Measurements from ENCODE around the gene SCMH1.

The SCMH1 gene

DNA sequence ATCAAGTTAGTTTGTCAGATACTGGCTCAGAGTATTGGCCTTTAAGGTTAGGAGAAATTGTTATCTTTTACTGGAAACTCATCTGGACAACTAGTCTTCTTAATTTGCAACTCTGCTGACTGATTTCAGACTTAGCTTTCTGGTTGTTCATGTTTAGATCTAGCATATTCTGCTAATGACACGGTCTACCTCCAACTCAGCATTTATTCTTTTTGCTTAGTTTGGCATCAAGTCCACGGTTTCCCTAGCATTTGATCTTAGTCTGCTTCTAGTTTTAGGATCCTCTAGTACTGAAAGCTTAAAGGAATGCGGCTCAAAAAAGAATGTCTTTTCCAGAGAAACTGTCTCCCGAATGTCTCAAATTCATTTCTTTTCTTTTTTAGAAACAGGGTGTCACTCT lies 145.0 kb downstream of the SCMH1 start:
- H3K4me3 ChIP-seq (ENCODE audit: low read length), result no peak overlapping the region
- TF ChIP-seq ZNF274 (IDR thresholded peaks at IDR 0.05; ENCODE audit: low read depth, low read length), result no peak

DNA sequence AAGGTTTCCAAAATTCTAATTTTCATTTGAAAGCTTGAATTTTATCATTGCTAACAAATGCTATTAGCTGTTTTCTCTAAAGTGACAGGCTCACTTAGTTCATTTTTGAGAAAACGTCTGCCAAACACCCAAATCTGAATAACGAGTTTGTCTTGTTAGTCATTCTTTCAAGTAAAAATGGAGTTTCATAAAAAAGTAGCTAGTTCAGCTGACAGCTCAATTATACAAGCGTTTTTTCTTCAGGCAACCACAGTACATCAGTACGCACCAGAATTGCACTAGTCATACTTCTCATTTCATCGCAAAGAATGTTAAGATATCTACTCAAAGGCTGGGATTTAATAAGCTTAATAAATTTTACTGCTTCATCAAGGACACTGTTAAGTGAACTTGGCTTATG lies 148.3 kb downstream of the SCMH1 start:
- no peak for TF ChIP-seq ZNF274 (IDR thresholded peaks at IDR 0.05; ENCODE audit: low read depth, low read length)
- H3K4me3 ChIP-seq (ENCODE audit: low read length), result no peak overlapping the region

DNA sequence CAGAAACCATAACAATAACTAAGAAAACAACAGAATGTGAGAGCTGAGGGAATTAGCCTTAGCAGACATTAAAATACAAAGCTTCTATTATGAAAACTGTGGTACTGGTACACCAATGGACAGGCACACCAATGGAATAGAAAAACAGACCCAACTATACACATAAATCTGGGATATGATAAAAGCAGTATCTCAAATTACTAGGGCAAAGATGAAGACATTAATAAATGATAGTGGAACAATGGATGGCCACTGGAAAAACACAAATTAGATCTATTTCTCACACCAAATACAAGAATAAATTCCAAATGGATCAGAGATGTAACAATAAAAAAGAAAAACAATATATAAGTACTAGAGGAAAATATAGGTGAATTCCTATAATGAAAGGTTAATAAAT lies 155.2 kb downstream of the SCMH1 start:
- TF ChIP-seq ZNF274 (IDR thresholded peaks at IDR 0.05; ENCODE audit: low read depth, low read length), result no peak
- H3K4me3 ChIP-seq (ENCODE audit: low read length), result no peak overlapping the region

DNA sequence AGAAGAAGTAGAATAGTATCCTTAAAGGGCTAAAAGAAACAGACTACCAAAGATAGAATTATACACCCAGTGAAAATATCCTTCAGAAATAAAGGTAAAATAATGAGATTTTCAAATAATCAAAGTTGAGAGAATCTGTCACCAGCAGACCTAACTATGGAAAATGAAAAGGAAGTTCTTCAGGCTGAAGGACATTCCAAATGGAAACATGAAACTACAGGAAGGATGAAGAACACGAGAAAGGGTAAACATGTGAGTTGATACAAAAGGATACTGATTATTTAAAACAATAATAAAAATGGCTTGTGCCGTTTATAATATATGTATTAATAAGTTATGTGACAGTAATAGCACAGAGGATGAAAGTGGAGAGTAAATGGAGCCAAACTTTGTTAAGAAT lies 163.5 kb downstream of the SCMH1 start:
- no peak overlapping the region for H3K4me3 ChIP-seq (ENCODE audit: low read length)
- TF ChIP-seq ZNF274 (IDR thresholded peaks at IDR 0.05; ENCODE audit: low read depth, low read length), result no peak

DNA sequence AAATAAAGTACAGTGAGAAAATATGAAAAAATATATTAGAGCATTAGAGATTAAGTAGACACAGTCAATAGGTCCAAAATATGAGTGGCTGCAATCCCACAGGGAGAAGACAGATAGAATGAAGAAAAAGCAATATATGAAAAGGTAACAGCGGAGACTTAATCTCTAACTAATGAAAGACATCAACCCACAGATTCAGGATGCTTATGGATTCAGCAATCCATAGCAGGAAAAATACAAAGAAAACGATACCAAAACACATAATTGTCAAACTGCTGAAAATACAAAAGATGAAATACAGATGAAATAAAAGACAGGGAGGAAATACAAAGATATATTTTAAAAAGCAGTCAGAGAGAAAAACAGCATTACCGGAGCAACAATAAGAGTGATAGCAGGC lies 163.9 kb downstream of the SCMH1 start:
- TF ChIP-seq ZNF274 (IDR thresholded peaks at IDR 0.05; ENCODE audit: low read depth, low read length), result no peak
- H3K4me3 ChIP-seq (ENCODE audit: low read length), result no peak overlapping the region

DNA sequence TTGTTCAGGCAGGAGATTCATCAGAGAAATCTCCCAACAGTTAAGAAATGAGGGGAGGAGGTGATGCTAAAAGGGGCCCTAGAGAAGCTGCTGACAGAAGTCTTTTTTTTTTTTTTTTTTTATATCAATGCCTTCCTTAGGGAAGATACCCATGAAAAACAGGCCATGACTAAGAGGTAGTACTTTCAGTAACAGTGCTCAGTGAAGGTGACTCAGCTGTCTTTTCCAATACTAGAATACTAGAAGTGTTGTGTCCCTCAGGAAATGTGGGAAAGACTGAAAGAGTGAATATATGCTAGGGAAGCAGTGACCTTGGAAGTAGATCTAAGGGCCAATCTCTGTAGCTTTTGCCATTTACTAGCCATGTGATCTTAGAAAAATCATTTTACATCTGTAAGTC lies 168.1 kb downstream of the SCMH1 start:
- no peak for TF ChIP-seq ZNF274 (IDR thresholded peaks at IDR 0.05; ENCODE audit: low read depth, low read length)
- no peak overlapping the region for H3K4me3 ChIP-seq (ENCODE audit: low read length)

DNA sequence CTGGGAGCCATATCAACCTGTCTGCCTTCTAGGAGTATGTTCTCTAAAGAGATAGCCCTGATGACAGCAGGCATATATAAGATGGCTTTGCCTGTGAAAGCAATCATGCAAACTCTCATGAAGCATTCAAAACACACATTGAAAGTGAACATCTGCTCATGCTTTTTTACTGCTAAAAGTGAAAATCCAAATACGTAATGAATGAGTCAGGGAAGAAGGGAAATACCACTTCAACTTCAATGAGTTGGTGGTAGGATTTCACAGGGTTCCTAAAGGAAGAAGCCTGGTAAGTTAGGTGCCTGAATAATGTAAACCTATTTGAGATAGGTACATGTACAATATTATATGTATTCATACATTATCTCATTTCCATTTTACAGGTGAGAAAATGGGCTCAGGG lies 170.1 kb downstream of the SCMH1 start:
- no peak overlapping the region for H3K4me3 ChIP-seq (ENCODE audit: low read length)
- no peak for TF ChIP-seq ZNF274 (IDR thresholded peaks at IDR 0.05; ENCODE audit: low read depth, low read length)

DNA sequence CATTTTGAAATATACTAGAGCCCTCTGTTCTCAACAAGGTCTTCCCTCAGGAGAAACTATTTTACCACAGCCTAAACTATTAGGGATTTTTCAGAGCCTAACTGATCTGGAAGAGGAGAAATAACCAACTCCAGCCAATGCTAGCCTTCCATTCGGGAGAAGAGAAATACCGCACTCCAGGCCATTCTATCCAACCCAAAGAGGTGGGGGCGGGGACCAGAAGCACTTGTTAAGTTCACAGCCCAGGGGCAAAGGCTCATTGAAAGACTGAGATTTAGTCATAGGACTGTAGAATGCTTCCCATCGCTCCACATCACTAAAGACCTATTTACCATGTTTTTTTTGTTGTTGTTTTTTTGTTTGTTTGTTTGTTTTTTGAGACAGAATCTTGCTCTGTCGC lies 185.2 kb downstream of the SCMH1 start:
- no peak for TF ChIP-seq ZNF274 (IDR thresholded peaks at IDR 0.05; ENCODE audit: low read depth, low read length)

DNA sequence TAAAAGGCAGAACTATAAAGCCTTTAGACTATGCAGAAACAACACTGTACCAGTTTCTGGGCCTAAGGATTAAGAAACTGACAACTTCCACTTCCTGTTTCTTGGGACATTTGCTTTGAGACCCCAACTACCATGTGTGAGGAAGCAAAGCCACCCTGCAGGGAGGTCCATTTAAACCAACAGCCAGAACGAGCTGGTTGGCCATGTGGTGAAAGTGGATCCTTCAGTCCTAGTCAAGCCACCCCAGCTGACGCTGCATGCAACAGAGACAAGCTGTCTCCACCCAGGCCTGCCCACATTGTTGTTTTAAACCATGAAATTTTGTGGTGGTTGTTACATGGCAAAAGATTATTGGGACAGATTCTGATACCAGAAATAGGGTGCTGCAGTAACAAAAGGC lies 188.8 kb downstream of the SCMH1 start:
- no peak for TF ChIP-seq ZNF274 (IDR thresholded peaks at IDR 0.05; ENCODE audit: low read depth, low read length)
- no peak overlapping the region for H3K4me3 ChIP-seq (ENCODE audit: low read length)

More for the DNA sequence above, 185.2 kb downstream of the SCMH1 start:
- no peak overlapping the region for H3K4me3 ChIP-seq (ENCODE audit: low read length)

DNA sequence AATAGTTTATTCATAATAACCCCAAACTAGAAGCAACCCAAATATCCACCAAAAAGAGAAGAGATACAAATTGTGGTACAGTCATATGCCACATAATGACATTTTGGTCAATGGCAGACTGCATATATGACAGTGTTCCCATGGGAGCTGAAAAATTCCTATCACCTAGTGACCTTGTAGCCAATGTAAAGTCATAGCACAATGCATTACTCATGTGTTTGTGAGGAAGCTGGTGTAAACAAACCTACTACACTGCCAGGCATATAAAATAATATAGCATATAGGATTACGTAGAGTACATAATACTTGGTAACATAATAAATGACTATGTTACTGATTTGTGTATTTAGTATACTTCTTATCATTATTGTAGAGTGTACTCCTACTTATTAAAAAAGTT lies 191.1 kb downstream of the SCMH1 start:
- no peak overlapping the region for H3K4me3 ChIP-seq (ENCODE audit: low read length)
- TF ChIP-seq ZNF274 (IDR thresholded peaks at IDR 0.05; ENCODE audit: low read depth, low read length), result no peak

DNA sequence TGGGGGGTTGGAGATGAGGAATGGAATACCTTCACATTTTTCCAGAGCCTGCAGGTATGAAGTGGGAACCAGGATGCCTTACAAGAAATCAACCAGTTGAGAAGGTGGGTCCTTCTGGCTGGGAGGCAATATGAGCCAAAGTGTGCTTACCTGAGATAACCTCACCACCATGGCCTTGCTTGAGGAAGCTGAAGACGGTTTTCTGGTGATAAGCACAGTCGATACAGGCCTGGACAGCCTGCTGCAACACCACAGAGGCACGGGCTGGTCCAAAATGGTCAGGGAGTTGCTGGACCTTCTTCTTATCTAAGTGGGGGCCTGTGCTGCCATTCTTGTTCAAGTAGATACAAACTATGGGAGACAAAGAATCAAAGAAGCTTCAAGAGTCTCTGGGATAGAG lies 193.6 kb downstream of the SCMH1 start:
- no peak for TF ChIP-seq ZNF274 (IDR thresholded peaks at IDR 0.05; ENCODE audit: low read depth, low read length)
- H3K4me3 ChIP-seq (ENCODE audit: low read length), result no peak overlapping the region

DNA sequence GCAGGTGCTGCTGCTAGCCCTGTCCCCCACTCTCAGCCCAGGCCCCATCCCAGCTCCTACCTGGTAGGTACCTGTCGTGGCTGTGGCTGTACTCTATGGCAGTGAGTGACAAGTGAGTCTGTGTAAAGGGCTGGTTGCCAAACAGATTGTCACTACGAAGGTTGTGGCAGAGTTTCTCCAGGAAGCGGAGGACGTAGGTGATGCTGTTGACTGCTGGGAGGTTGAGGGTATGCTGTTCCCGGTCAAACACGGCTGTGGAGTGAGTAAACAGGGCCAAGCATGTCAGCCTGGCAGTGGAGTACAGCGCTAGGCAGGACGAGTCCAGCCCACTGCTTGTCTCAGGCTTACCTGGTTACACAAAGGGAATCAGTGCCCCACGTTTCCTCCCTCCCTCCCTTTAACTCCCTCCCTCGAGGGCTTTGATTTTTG lies 195.7 kb downstream of the SCMH1 start:
- no peak for TF ChIP-seq ZNF274 (IDR thresholded peaks at IDR 0.05; ENCODE audit: low read depth, low read length)
- H3K4me3 ChIP-seq (ENCODE audit: low read length), result no peak overlapping the region

DNA sequence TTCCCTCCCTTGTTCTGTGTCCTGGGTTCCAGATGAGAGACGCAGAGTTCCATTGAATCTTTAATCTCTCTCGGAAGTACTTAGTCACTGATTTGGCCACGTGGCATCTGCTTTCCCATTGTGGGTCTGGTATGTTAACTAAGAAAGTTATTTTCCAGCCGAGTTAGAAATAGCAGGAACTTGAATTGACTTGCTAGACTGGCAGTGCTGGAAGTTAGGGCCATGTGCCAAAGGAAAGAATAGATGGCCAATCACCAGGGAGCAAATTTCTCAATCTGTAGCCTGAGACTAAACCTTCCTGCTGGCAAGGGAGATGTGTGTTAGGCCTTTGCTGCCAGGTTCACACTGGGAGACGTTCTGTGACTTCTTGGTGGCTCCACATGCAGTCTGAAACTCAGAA lies 196.4 kb downstream of the SCMH1 start:
- TF ChIP-seq ZNF274 (IDR thresholded peaks at IDR 0.05; ENCODE audit: low read depth, low read length), result no peak
- no peak overlapping the region for H3K4me3 ChIP-seq (ENCODE audit: low read length)

DNA sequence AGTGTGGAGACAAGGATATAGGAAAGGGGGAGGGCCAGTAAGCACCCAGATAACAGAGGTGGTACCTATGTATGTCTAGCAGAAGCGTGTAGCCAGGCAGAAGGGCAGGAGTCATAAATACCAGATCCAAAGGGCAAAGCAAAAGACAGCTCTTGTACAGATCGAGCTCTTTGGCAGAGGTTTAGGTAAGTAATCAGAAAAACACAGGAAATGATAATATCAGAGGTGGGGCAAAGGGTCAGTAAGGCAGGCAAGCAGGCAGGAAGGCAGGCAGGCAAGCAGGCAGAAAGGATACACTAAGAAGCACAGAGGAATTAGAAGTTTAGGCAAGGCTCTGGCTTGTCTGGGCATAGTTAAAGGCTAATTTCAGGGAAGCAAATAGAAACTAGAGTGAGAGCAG lies 197.9 kb downstream of the SCMH1 start:
- no peak for TF ChIP-seq ZNF274 (IDR thresholded peaks at IDR 0.05; ENCODE audit: low read depth, low read length)

DNA sequence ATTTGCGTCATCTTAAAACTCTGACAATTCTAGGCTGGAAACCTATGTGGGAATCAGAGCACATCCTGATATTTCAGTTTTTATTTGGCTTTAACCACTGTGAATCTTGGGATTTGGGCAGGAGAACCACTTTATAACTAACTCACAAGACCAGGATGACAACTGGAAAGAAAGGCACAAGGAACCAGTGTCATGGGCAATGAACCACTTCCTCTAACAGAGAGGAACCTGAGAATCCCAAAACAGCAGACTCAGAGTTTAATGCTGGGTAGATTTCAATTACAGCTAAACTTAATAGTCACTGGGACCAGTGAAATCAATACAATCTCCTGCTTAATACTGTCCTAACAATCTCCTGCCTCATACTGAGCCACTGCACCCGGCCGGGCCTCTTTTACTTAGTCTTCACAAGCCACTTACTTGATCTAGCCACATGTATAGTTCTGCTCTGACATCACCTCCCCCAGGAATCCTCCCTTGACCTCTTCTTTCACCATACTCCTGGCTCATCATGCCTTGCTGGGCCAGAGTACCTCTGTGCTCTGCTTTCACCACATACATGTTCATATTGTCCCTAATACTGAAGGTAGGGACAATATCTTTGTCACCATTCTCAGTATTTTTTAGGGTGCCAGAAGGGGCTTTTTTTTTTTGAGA lies 200.4 kb downstream of the SCMH1 start:
- no peak for TF ChIP-seq ZNF274 (IDR thresholded peaks at IDR 0.05; ENCODE audit: low read depth, low read length)
- H3K4me3 ChIP-seq (ENCODE audit: low read length), result no peak overlapping the region

More for the DNA sequence above, 197.9 kb downstream of the SCMH1 start:
- no peak overlapping the region for H3K4me3 ChIP-seq (ENCODE audit: low read length)

DNA sequence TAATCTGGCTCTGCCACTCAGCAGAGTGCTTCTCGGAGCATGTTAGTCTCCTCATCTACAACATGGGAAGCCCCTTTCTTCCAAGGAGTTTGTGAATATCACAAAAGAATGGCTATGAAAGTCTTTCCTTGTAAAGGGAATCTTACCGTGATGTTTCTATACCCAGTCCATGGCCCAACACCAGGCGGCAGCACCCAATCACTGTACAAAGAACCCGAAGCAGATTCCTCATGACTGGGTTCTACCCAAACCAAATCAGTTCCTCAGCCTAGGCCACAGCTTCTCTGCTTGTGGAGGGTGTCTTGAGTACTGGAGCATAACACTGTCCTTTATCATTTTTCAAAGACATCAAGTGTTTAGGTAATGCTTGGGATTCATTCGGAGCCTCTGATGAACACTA lies 204.0 kb downstream of the SCMH1 start:
- TF ChIP-seq ZNF274 (IDR thresholded peaks at IDR 0.05; ENCODE audit: low read depth, low read length), result no peak
- no peak overlapping the region for H3K4me3 ChIP-seq (ENCODE audit: low read length)

All from GM08714 (cell line).